ENCODE measurements around the gene CLIP1.
"Not testable (repeated sequence)": the region's sequence is repeated elsewhere in the genome, so short reads cannot be mapped to it uniquely, and the experiment has no call there.

Gene CLIP1

GRCh38 chr12:122310626-122311333 is 111.7 kb downstream of the CLIP1 start:
- DNase-seq (ENCODE audit: low spot score), result no peak

DNA sequence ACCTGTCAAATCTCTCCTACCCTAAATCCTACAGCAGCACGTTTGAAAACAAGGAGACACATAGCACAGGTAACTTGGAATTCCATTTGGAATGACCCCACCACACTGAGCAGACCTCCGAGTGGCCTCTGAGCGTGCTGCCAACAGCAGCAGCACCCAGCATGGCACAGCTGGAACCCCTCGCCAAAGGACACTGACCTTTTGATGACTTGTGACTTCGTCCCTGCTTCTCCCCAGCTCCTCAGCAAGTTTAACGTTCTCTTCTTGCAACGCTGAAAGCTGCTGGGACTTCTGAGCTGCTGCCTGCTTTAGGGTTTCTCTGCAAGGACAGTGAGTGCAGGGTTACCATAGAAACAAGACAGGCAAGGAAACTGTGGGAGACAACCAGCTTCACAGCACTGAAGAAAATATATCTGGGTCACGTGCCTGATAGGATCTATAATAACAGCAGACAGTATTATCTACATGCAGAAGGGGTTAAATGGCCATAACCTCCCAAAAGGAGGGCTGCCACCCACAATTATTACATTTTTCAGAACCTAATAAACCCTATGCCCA is 112.8 kb downstream of the CLIP1 start:
- no peak for DNase-seq (ENCODE audit: low spot score)

DNA sequence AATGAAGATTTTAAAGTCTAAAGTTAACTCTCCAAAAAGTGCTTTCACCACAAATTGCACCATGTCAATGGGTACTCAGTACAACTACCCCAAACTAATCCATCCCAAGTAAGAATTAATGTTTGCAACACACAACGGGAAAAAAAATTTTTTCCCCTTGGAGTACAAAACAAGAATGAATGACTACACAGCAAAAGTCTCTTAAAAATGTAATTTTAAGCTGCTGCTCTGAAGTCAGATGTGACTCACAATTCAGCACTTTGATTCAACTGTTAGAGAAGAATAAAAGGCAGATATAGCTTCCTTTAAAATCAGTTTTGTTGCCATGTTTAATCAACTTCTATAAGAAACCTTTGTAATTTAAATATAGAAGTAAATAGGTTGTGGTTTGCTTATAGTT is 113.7 kb downstream of the CLIP1 start:
- no peak for DNase-seq (ENCODE audit: low spot score)

GRCh38 chr12:122306407-122306806 is 116.1 kb downstream of the CLIP1 start:
- DNase-seq (ENCODE audit: low spot score), result no peak

- DNase-seq (ENCODE audit: low spot score), result no peak
Observed at GRCh38 chr12:122304924-122305323, 117.5 kb downstream of the CLIP1 start.

- no peak for DNase-seq (ENCODE audit: low spot score)
Observed at GRCh38 chr12:122303068-122303467, 119.4 kb downstream of the CLIP1 start.

DNA sequence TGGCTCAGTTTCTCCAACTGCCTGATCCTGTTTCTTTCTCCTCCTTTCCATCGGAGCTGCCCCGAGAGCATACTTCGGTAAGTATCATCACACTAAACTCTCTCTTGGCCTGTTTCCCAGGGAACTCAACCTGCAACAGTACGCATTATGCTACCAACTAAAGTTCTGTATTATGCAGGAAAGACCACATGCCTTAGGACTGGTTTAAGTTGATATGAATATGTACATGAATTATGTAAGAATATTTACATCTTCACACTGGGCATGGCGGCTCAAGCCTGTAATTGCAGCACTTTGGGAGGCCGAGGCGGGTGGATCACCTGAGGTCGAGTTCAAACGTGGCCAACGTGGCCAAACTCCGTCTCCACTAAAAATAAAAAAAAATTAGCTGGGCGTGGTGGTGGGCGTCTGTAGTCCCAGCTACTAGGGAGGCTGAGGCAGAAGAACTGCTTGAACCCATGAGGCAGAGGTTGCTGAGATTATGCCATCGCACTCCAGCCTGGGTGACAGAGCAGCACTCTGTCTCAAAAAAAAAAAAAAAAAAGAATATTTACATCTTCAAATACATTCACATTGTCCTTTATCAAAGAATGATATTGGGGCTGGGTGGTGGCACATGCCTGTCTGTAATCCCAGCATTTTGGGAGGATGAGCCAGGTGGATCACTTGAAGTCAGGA is 124.3 kb downstream of the CLIP1 start:
- no peak for DNase-seq (ENCODE audit: low spot score)

GRCh38 chr12:122297494-122297893 is 125.0 kb downstream of the CLIP1 start:
- DNase-seq (ENCODE audit: low spot score), result no peak

- no peak for DNase-seq (ENCODE audit: low spot score)
Observed at GRCh38 chr12:122295877-122296276, 126.6 kb downstream of the CLIP1 start.

DNA sequence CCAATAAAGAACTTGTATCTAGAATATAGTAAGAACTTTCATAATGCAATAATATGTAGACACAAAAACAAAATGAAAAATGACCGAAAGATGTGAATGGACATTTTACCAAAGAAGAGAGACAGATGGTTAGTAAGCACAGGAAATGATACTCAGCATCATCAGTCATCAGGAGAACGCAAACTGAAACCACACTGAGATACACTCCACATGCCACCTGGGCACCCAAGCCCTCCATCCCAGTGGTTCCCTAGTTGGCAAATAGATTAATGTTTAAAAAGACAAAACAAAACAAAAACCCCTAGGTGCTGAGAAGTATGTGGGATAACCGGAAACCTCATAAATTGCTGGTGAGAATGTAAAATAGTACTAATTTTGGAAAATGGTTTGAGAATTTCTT is 129.4 kb downstream of the CLIP1 start:
- DNase-seq (ENCODE audit: low spot score), result no peak

- DNase-seq (ENCODE audit: low spot score), result no peak
Observed at GRCh38 chr12:122291431-122291830, 131.0 kb downstream of the CLIP1 start.

GRCh38 chr12:122283680-122284079 is 138.8 kb downstream of the CLIP1 start:
- DNase-seq (ENCODE audit: low spot score), result no peak

DNA sequence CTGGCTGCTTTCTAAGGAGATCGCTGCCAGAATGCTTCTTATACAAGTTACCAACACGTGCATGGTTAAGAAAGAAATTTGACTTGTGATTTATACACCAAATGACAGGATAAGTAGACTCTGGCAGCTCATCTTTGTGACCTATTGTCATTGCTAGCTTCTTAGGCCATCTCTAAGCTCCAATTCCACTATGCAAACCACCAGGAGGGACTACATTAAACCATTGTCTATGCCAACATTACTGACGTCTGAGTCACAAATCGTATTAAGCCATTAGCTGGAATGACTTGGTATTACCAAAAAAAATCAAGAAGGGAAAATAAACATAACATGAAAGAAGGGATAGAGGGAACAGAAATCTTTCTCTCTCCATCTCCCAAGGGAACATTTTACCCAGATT is 140.4 kb downstream of the CLIP1 start:
- peak; percentile 39 for DNase-seq (ENCODE audit: low spot score)

DNA sequence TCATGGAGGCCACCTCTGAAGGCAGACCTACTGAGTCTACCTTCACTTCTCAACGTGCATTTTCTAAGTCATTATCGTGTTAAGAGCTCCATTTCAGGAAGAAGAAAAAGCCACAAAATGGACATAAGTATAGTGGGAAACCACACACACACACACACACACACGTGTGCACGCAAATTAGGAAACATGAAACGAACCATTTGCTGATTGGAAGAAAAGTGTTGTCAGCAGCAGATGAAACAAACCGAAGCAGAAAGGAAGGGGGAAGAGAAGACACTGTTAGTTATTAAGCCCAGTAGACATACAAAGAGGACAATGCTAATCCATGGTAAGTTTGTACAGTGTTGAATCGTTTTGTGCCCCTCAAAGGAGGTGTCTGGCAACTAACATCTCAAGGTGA is 146.2 kb downstream of the CLIP1 start:
- no peak for DNase-seq (ENCODE audit: low spot score)

- DNase-seq (ENCODE audit: low spot score), result no peak
Observed at GRCh38 chr12:122275459-122275858, 147.0 kb downstream of the CLIP1 start.

- peak; percentile 100 for DNase-seq (ENCODE audit: low spot score)
Observed at GRCh38 chr12:122266230-122266901, 156.1 kb downstream of the CLIP1 start, which contains the start of gene VPS33A. VPS33A (minus strand) TSS chr12:122266494; CDS start chr12:122266408, 86 bp downstream.

DNA sequence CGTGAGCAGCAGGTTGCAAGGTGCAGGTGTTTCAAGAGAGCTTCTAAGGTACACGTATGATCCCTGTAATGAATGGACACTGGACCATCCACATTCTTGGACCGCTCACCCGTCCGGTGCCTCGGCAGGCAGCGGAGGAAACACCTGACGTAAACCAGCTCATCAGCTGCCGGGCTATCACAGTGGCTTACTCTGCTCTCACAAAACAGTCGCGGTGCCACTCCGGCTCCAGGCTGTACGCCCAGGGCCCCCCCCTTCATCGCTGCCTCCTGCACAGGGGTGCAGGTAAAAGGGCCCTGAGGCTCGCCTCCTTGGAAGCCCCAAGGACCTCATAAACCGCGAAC is 156.6 kb downstream of the CLIP1 start:
- no peak for DNase-seq (ENCODE audit: low spot score)

DNA sequence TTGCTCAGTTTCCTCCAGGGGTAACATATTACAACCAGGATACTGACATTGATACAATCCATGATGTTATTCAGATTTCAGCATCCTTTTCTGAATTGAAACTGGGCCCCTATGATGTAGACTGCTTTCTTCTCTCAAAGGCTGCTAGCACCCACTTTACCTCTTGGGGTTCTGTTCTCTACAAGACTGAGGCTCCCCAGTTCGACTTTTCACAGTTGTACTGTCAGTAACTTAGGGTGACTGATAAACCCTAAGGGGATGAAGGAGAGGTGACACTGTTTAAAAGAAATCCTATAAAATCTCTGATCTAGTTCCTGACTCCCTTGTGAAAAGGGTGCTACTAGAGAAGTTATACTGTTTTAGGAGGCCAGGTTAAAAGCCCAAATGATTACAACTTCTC is 157.0 kb downstream of the CLIP1 start:
- DNase-seq (ENCODE audit: low spot score), result no peak

DNA sequence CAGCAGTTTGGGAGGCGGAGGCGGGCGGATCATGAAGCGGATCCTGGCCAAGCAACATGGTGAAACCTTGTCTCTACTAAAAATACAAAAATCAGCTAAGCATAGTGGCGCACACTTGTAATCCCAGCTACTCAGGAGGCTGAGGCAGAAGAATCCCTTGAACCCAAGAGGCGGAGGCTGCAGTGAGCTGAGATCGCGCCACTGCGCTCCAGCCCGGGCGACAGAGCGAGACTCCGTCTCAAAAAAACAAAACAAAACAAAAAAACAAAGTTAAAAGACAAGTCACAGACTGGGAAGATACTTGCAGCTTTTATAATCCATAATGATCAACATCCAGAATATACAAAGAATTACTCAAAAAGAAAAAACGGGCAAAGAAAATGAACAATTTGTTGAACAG is 161.7 kb downstream of the CLIP1 start:
- DNase-seq (ENCODE audit: low spot score), result not testable (repeated sequence)

DNA sequence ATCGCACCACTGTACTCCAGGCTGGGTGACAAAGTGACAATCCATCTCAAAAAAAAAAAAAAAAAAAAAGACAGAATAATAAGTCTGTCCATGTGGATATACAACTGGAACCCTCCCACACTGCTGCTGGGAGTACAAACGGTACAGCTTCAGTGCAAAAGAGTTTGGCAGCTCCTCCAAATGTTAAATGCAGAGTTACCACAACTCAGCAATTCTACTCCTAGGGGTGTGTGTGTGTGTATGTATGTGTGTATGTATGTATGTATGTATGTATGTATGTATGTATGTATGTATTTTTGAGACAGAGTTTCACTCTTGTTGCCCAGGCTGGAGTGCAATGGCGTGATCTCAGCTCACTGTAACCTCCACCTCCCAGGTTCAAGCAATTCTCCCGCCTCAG is 163.5 kb downstream of the CLIP1 start:
- not testable (repeated sequence) for DNase-seq (ENCODE audit: low spot score)

- not testable (repeated sequence) for DNase-seq (ENCODE audit: low spot score)
Observed at GRCh38 chr12:122258462-122258861, 164.0 kb downstream of the CLIP1 start.

- no peak for DNase-seq (ENCODE audit: low spot score)
Observed at GRCh38 chr12:122250536-122250935, 171.9 kb downstream of the CLIP1 start.

DNA sequence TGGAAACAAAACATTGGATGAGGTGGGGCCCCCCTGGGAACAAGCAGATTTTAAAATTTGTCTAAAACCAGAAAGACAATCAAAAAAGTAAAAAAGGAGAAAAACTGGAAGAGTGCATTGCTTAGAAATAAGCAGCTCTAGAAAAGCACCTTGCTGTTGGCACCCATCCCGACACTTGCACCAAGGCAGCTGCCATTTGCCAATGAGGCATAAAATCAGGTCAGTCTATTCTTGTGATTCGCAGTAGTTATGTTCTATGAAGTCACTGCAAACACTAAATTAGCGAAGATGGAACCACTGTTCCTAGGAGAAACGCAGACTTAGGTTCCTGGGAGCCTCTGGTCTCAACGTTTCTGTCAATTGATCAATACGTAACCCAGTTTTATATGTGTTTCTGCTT is 172.4 kb downstream of the CLIP1 start:
- no peak for DNase-seq (ENCODE audit: low spot score)

Measured in ecto neural progenitor cell (in vitro differentiated cells).